ENCODE results near the gene SPINK1.
"Not testable (repeated sequence)": the region's sequence is repeated elsewhere in the genome, so short reads cannot be mapped to it uniquely, and the experiment has no call there.

The SPINK1 gene, protein sequence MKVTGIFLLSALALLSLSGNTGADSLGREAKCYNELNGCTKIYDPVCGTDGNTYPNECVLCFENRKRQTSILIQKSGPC

GRCh38 chr5:147831465-147831864, at the start of gene SPINK1:
SPINK1 (minus strand) TSS chr5:147831671; CDS start chr5:147831577, 94 bp downstream.
- DNase-seq (ENCODE audit: low read depth), result no peak

DNA sequence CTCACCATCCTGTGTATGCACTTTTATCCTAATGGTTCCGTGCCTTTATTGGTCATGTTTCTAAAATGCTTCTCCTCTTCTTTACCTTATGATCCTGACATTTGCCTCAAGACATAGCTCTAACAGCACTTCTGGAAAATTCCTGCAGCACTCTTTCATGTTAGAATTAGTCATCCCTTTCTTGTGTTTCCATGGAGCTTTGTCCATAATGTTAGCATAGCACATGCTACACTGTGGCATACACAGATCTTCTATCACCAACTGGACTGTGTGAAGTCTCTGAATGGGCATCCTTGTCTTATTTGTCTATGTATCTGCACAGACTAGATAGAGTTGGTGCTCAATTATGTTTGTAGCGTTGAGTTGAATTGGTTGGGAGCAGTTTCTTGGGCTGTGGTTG, 49.0 kb upstream of the SPINK1 start:
- no peak for DNase-seq (ENCODE audit: low read depth)

GRCh38 chr5:147879784-147880183, 48.3 kb upstream of the SPINK1 start:
- DNase-seq (ENCODE audit: low read depth), result no peak

DNA sequence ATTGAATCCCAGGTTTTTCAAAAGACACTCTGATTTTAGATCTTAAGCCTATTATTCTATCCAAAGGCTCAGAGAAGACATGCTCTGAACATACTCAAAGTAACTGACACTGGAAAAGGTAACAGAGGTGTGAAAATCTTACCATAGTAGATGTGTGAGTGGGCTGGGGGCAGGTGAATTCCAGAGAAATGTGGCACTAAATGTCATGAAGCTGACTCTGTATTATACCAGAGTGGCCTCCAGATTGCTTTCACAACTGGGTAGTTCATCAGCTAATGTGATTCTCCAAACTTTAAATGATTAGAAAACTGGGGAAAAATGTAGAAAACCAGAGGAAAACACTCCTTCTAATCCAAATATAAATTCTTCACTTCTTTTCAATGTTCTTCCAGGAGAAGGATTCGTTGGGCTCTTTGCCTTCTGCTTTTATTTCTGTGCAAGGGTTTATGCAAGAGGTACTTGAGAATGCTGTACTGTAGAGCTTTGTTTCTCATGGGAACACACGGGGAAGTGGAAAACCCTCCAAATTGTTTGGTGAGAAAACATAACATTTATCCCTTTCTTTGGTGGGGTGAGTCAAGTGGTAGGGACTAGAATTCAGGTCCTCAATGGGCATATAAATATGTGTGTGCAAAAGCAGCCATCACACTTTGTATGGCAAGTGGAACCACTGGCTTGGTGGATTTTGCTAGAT, 46.7 kb upstream of the SPINK1 start, which contains the start of gene SCGB3A2:
Gene SCGB3A2 (plus strand): TSS at position 646 of the 694 bp plus-strand sequence. CDS start 93 bp downstream, outside the sequence.
- DNase-seq (ENCODE audit: low read depth), result no peak

DNA sequence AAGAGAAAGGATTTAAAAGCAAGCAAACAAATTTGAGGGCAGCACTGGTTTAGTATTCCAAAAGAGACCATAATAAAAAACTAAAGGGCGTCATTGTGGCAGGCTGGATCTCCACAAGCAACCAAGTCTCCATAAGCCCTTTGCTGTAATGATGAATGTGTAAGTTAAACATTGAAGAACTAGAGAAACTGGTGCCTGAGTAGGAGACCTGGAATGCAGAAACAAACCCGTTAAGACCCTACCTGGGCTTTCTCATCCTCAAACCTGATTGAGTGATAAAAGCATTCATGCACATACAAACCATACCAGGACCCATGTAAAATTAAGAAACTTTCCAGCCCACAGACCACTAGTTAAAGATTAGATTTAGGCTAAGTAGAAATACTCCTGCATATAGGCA, 45.2 kb upstream of the SPINK1 start:
- no peak for DNase-seq (ENCODE audit: low read depth)

- no peak for DNase-seq (ENCODE audit: low read depth)
Measured at GRCh38 chr5:147876141-147876540, 44.7 kb upstream of the SPINK1 start.

DNA sequence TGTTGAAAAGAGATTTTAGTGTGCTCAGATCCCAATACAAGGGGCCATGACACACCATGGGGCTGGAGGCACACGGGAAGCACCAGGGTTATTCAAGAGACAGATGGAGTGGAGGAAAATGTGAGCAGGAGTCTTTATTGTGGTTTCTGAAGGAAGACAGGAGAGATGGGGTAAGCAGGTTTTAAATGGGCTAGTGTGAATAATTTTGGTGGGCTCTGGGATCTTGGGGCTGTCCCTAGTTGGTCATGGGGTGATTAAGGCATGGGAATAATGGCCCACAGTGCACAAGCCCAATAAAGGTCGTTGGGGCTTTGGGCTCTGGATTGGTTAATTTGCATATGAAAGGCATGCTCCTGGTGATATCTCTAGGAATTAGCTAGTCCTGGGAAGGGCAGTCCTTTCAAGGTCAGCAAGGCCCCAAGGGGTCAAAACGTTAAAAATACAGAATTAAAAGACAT, 43.5 kb upstream of the SPINK1 start:
- no peak for DNase-seq (ENCODE audit: low read depth)

DNA sequence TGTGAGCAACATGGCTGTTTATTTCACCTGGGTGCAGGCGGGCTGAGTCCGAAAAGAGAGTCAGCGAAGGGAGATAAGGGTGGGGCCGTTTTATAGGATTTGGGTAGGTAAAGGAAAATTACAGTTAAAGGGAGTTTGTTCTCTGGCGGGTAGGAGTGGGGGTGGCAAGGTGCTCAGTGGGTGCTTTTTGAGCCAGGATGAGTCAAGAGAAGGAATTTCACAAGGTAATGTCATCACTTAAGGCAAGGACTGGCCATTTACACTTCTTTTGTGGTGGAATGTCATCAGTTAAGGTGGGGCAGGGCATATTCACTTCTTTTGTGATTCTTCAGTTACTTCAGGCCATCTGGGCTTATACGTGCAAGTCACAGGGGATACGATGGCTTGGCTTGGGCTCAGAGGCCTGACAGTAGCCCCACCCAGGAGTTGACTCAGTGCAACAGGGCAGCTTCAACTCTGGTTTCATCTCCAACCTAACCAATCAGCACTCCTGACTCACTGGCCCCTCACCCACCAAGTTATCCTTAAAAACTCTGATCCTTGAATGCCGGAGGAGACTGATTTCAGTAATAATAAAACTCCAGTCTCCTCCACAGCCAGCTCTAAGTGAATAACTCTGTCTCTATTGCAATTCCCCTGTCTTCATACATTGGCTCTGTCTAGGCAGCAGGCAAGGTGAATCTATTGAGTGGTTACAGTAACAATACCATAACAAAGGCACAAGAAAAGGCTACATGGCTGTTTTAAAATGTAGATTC, 42.8 kb upstream of the SPINK1 start:
- not testable (repeated sequence) for DNase-seq (ENCODE audit: low read depth)

GRCh38 chr5:147872744-147873435, 41.4 kb upstream of the SPINK1 start:
- DNase-seq (ENCODE audit: low read depth), result not testable (repeated sequence)

DNA sequence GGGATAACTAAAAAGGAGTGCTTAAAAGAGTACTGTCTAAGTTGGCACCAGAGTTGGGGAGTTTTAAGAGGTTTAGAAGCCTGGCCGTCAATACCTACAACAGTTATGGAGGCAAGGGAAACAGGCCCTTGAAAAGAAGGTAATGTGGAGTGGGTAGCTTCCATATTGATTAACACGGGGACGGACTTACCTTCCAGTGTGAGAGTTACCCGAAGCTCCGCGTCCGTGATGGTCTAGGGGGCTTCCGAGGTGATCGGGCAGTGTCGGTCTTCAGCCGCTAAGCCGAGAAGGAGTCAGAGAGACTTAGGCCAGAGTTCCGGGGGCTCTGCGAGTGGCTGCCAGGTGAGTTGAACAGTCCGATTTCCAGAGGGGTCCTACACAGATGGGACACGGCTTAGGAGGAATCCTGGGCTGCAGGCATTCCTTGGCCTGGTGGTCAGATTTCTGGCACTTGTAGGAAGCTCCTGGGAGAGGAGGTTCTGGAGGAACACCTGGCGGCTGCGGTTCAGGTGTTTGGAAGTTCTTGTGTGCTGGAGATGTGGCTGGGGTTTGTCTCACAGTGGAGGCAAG, 40.6 kb upstream of the SPINK1 start:
- not testable (repeated sequence) for DNase-seq (ENCODE audit: low read depth)

DNA sequence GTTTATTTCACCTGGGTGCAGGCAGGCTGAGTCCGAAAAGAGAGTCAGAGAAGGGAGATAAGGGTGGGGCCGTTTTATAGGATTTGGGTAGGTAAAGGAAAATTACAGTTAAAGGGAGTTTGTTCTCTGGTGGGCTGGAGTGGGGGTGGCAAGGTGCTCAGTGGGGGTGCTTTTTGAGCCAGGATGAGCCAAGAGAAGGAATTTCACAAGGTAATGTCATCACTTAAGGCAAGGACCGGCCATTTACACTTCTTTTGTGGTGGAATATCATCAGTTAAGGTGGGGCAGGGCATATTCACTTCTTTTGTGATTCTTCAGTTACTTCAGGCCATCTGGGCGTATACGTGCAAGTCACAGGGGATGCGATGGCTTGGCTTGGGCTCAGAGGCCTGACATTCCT, 38.4 kb upstream of the SPINK1 start:
- not testable (repeated sequence) for DNase-seq (ENCODE audit: low read depth)

- no peak for DNase-seq (ENCODE audit: low read depth)
Measured at GRCh38 chr5:147869112-147869511, 37.6 kb upstream of the SPINK1 start.

- no peak for DNase-seq (ENCODE audit: low read depth)
Measured at GRCh38 chr5:147863454-147864158, 32.1 kb upstream of the SPINK1 start.

DNA sequence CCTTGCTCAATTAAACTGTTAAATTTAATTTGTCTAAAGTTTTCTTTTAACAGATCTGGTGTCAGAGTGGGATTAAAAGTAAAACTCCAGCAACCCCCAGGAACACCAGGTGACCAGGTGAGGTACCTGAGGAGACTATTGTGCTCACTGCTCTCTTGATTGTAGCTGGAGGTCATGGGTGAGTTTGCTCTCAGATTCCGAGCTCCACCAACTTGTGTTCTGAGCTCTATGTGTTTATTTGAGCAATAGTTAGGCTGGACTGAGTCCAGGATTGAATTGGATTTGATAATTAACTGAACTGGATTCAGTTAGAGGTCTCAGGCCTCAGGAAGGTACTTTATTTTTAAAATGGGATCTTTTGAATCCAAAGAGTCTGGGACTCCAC, 29.2 kb upstream of the SPINK1 start:
- DNase-seq (ENCODE audit: low read depth), result no peak

GRCh38 chr5:147859962-147860640, 28.6 kb upstream of the SPINK1 start:
- no peak for DNase-seq (ENCODE audit: low read depth)

- DNase-seq (ENCODE audit: low read depth), result no peak
Measured at GRCh38 chr5:147858565-147858964, 27.1 kb upstream of the SPINK1 start.

DNA sequence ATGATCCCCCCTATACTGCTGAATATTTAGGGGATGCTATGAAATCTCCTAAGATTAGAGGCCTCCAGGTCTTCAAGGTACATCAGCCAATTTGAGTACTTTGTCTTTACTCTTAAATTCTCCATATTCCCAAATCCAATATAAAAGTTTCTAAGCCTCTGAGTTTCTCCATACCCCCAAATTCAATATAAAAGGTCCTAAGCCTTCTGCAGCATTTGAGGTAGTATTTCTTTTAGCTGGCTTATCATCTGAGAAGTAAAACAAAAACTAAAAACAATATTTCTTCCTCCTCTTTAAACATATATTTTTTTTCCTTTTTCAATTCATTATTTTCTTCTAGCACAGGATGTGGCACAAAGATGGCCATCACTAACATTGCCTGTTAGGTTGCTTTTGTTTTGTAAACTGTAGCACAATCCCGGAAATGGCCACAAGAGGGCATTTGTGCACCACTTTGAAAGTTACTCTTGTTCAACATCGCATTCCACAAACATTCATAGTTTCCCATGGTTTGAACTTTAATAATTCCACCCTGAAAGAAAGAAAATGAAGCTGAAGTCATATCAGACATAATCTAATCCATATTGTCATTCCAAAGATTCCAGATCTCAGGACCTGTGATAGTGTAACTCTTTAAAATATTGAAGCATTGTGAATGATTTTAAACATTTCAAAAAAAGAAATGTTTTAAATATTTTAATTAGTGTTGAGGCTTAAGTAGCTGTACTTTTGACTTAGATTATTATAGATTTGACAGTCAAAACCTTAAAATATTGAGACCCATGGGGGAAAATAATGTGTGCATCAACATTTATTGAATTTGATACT, 26.0 kb upstream of the SPINK1 start:
- DNase-seq (ENCODE audit: low read depth), result peak; percentile 59

DNA sequence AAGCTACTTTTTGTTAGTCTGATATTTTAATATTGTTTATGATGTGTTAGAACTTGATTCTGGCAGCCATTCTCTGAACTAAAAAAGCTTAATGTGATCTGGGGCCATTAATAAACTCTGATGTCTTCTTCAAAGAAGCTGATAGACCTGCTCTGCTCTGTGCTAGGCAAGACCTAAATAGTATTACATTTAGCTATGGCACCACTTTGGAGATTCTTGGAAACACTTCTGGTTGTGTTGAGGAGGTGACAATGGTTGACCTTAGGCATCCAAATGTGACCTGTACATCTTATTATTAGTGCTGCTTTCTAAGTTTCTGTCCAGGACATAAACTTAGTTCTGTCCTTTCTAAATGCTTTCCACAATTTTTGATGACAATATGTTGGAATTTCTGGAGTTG, 25.3 kb upstream of the SPINK1 start:
- no peak for DNase-seq (ENCODE audit: low read depth)

DNA sequence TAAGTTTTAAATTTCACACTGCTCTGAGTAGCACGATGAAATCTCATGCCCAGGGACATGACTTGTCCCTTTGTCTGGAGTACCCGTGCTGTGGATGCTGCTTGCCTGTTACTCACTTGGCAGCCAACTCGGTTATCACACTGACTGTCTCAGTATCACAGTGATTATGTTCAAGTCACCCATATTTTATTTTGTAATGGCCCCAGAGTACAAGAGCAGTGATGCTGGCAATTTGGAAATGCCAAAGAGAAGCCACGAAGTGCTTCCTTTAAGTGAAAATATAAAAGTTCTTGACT, 24.3 kb upstream of the SPINK1 start:
- no peak for DNase-seq (ENCODE audit: low read depth)

All from ELR (cell line).